ENCODE measurements around the gene TCERG1L.
"Not testable (repeated sequence)": the region's sequence is repeated elsewhere in the genome, so short reads cannot be mapped to it uniquely, and the experiment has no call there.

TCERG1L gene

DNA sequence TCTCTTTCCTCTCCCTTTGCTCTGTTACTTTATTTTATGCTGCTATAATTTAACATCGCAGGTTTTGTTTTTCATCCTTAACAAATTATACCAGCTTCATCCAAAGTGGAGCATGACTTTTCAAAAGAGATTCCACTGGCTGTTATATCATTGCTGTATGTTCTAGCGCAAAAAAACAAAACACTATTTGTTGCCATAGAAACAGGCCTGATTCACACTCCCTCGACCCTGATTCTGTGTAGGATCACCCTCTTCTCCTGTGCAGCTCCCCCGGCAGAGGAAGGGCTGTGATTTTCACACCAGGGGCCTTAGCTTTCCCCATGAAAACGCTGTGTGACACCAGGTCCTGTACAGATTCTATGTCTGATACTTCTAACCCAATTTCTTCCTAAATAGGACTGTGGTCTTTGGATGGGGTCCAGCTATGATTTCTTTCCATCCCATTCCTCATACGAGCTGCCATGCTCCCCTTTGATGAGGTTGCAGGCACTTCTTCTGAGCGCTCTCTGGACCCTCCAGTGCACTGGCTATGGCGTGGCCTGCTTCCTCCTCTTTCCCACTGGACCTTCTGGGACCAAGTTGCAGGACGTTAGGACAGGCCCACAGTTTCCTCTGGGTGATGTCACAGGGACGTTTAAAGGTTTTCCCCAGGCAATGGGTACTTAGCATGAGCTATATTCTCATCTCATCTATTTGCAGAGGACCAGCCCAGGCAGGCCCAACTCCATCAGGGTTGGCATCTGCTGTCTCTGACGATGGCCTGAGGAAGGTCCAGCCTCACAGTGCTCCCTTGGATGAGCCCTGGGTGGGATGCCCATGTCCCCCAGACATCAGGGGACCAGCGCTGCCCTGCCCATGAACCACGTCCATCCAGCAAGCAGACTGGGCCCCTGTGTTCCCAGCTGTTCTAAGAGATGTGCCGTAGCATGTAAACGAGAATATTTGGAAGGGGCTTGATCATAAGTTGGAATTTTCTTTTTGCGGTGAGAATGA is 210.8 kb downstream of the TCERG1L start:
- DNase-seq (ENCODE audit: low read depth) = not testable (repeated sequence)

DNA sequence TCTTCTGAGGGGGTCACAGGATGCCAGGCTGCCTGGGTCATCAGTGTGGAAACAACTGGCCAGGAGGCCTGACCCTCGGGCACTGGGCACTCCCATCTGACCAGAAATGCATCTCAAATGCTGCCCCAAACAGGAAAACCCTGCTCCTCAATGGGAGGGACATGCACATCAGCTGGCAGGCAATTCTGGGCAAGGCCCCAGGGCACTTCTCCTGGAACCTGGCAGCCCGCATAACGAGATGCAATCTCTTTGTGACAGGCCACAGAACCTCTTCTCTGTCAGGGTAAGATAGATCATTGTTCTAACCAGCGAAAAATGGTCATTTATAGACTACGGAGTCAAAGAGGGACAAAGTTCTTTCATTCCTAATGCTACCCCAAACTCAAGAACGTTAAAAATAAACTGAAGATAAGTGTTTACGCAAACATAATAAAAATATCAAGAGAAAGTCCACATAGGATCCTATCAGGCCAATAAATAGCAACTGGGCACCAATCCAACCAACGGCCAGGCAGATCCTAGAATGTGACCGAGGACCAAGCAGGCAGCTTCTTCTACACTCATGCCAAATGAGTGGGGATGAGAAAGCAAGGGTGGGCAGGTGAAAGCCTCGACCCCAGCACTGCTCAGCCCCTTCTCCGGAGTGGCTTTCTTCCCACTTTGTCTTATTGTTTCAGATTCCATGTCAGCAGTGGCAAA is 212.3 kb downstream of the TCERG1L start:
- no peak for DNase-seq (ENCODE audit: low read depth)

GRCh38 chr10:131098416-131098952 is 213.0 kb downstream of the TCERG1L start:
- DNase-seq (ENCODE audit: low read depth) = no peak

GRCh38 chr10:131096031-131096430 is 215.5 kb downstream of the TCERG1L start:
- DNase-seq (ENCODE audit: low read depth) = no peak

DNA sequence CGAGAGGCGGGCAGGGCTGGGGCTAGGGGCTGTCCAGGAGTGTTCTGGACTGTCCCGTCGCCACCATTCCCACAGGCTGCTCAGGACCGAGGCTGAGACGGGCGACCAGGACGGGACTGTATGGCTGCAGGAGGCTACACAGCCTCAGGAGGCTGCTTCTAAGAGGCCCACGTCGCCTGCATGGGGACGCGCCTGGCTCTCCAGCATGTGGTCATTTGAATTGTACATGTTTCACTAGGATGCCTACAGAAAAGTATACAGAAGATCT is 216.3 kb downstream of the TCERG1L start:
- no peak for DNase-seq (ENCODE audit: low read depth)

DNA sequence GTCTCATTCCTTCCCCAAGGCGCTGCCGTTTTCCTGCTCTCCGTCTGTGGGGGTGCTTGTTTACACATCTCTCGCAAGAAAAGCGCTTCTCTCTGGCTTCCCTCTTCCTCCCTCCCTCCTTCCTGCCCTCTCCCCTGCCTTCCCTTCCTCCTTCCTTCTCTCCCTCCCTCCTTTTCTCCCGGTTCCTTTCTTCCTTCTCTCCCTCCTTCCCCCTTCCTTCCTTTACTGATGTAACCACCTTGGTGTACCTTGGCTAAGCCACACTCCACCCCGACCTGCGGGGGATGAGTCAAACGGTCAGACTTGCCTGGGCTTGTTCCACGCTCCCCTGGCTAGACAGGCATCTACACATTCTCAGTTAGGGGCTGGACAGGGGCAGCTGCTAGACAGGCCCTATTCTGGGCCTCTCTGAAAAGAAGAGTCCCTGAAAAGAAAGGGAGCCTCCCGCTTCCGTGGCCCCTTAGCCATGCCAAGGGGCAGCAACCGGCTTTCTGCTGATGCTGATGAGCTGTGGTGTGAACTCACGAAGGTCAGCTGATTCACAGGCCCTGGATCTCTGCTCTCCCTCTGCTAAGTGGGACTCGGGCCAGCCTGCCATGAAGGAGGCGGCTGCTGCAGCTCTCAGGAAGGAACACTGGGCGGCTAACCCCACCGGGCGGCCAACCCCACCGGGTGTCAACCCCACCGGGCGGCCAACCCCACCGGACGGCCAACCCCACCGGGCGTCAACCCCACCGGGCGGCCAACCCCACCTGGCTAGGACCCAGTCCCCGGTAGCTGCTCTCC is 216.8 kb downstream of the TCERG1L start:
- DNase-seq (ENCODE audit: low read depth) = no peak

- no peak for DNase-seq (ENCODE audit: low read depth)
Measured at GRCh38 chr10:131093795-131094366, 217.6 kb downstream of the TCERG1L start.

- DNase-seq (ENCODE audit: low read depth) = no peak
Measured at GRCh38 chr10:131093346-131093745, 218.2 kb downstream of the TCERG1L start.

DNA sequence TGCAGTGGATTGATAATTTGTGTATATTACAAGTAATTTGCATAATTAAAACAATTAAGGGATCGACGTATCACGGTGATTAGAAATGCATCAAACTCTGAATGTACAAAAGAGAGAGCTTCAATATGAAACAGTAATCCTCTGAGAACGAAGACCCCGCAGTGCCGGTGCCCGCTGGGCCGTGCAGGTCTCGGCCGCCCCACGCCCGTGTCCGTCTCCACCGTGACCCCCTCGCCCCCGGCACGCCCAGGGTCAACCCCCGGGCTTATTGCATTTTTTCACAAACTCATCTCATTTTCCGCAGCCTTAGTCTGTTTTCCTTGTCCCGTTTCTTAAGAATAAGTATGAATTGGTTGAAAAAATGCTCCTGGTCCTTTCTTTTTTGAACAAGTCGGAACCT is 218.6 kb downstream of the TCERG1L start:
- DNase-seq (ENCODE audit: low read depth) = no peak

GRCh38 chr10:131092386-131092785 is 219.1 kb downstream of the TCERG1L start:
- no peak for DNase-seq (ENCODE audit: low read depth)

DNA sequence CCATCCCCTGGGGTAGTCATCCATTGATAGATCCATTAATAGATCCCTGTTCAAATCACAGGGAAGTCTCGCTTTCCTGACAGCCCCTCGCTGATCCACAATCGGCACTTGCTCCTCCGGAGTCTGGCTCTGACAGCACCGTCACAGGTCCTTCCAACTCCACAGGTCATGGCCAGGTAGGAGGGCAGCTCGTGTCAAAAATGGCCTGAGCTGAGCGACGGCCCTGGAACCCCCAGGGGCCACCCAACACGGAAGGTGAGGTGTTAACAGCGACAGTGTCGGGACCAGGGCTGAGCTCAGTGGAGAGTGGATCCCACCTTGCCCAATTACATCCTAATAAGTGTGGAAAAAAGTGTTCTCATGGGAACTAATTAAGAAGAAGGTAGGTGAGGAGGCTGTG is 219.8 kb downstream of the TCERG1L start:
- no peak for DNase-seq (ENCODE audit: low read depth)

DNA sequence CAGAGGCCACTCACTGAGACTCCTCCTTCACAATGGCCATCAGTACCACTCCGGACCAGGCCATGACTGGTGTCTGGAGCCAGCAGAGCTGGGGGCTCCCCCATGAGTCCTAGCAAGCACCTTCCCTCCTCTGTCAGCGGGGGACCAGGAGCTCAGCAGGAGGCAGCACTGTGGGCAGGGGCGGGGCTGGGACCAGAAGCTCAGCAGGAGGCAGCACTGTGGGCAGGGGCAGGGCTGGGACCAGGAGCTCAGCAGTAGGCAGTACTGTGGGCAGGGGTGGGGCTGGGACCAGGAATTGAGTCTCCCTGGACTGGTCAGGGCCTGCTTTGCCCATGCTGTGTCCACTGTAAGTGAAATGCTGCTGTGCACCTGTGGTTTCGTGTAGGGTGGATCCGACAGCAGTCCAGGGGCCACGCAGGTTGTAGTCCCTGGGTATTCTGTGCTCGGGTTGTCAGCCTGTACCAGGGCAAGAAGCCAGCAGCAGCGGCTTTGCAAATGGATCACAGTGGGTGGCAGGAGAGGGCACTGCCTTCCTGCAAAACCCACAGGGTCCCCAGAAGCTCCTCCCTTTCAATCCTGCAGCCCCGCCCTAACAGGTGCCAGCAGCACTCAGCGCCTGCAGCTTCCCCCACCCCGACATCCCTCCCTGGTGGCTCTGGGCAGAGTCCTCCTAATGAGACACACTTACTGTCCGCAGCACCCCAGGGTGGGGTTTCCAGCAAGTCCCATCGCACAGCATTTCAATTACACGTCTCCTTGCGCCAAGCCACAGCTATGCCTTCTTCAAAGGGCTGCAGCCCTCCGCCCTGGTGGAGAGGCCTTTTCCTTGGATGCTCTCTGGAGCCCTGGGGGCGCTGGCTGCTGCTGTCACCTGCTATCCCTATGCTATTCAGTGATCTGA is 220.5 kb downstream of the TCERG1L start:
- no peak for DNase-seq (ENCODE audit: low read depth)

- DNase-seq (ENCODE audit: low read depth) = no peak
Measured at GRCh38 chr10:131089861-131090260, 221.7 kb downstream of the TCERG1L start.

GRCh38 chr10:131089150-131089549 is 222.4 kb downstream of the TCERG1L start:
- DNase-seq (ENCODE audit: low read depth) = no peak

- no peak for DNase-seq (ENCODE audit: low read depth)
Measured at GRCh38 chr10:131088619-131089018, 222.9 kb downstream of the TCERG1L start.

- no peak for DNase-seq (ENCODE audit: low read depth)
Measured at GRCh38 chr10:131087464-131088215, 223.9 kb downstream of the TCERG1L start.

GRCh38 chr10:131086511-131086910 is 225.0 kb downstream of the TCERG1L start:
- DNase-seq (ENCODE audit: low read depth) = no peak

GRCh38 chr10:131086094-131086493 is 225.4 kb downstream of the TCERG1L start:
- DNase-seq (ENCODE audit: low read depth) = no peak

DNA sequence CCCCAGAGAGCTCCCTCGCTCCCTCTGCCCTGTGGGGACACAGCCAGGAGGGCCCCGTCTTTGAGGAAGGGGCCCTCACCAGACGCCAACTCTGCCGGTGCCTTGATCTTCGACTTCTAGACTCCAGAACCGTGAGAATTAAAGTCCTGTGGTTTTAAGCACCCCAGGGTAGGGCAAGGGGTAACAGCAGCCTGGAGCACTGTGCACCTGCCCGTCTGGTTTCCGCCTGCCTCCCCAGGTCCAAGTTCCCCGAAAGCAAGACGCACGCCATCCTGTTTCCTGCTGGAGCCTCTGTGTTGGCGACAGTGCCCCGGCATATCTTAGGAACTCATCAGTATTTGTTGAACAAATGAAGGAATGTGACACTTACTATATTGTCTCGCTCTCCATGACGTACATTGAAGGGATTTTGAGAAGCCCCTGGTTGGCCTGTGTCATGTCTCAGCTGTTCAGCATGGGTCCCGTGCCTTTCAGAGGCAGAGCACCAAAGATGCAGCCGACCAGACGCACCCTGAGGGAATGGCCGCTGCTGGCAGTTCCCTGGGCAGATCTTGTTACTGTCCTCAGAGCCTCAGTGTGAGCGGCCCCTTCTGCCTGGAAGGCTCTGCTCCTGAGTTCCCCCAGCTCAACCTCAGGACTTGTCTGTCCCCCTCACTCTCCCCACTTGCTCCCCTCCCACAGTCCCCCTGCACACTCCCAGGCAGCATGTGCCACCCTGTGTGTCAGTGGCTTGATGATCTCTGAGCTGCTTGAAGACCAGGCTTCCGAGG is 226.2 kb downstream of the TCERG1L start:
- DNase-seq (ENCODE audit: low read depth) = no peak

DNA sequence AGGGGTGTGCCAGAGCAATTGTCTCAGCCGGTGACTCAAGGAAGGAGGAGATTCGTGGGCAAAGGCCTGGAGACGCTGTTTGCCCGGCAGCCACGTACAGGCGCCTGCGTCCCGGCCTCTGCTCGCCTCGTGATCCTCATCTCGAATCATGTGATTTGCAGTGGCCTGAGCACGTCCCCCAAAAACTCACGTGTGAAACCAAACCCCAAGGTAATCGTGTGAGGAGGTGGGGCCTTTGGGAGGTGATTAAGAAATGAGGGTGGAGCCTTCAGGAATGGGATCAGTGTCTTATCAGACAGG is 226.8 kb downstream of the TCERG1L start:
- DNase-seq (ENCODE audit: low read depth) = no peak

Data from non-pigmented ciliary epithelial cell (primary cell).